Keratinocyte (primary cell): ENCODE data around the gene LST1.

Source experiments
- CTCF ChIP-seq, 3 experiments: IDR thresholded peaks in 1 of 3; conservative IDR thresholded peaks in 1 of 3; optimal IDR thresholded peaks in 1 of 3; 2 replicates in 2 of 3; 3 replicates in 1 of 3; pipeline versions ENCODE3 to v1.5.1; 2011; ENCODE audit warnings: low read length in 3 of 3, mild to moderate bottlenecking in 3 of 3, moderate library complexity in 2 of 3, control low read depth in 1 of 3, inconsistent platforms in 1 of 3; ENCODE audit not compliant: insufficient read depth in 2 of 3; ENCODE audit errors: extremely low read depth in 1 of 3
- EZH2 ChIP-seq: IDR thresholded peaks from one replicate; pipeline ENCODE4 v1.6.1; 2012; ENCODE audit warnings: inconsistent platforms, mild to moderate bottlenecking, low read length, moderate library complexity

DNA sequence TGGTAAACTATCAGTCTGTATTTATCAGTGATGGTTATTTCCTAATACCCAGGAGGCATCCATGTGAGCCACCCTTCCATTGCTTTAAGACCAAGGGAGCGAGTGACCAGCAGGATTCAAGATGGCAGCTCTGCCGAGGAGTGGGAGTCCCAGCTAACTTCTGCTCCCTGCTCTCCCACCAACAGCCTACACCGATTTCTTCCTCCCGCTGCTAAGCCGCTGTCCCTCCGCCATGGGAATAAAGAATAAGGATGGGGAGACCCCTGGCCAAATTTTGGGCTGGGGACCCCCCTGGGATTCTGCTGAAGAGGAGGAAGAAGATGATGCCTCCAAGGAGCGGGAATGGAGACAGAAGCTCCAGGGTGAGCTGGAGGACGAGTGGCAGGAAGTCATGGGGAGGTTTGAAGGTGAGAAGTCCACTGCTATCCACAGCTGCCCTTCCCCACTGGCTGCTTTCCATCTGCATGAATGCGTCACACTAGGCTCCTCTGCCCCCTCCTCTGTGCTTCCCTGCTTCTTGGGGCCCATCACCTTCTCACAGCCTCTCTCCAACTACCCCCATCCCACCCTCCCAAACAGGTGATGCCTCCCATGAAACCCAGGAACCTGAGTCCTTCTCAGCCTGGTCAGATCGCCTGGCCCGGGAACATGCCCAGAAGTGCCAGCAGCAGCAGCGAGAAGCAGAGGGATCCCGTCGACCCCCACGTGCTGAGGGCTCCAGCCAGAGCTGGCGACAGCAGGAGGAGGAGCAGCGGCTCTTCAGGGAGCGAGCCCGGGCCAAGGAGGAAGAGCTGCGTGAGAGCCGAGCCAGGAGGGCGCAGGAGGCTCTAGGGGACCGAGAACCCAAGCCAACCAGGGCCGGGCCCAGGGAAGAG, 28.4 kb upstream of the LST1 start:
- no peak for TF ChIP-seq CTCF (optimal IDR thresholded peaks at IDR 0.05 in 1 of 3, IDR thresholded peaks at IDR 0.05 in 1 of 3, conservative IDR thresholded peaks at IDR 0.05 in 1 of 3; ENCODE audit: extremely low read depth in 1 of 3, insufficient read depth in 2 of 3, low read length in 3 of 3)
- no peak for TF ChIP-seq EZH2
